ENCODE results near the gene GNAI3.

Gene GNAI3

GRCh38 chr1:109527098-109527811 is 21.2 kb upstream of the GNAI3 start:
- H3K27ac ChIP-seq (ENCODE audit: extremely low read depth, low read depth, low read length) = no peak overlapping the region
- TF ChIP-seq ZNF585B (tag by site-specific recombination; IDR thresholded peaks at IDR 0.05) (no peak), ZNF132 (tag by site-specific recombination; IDR thresholded peaks at IDR 0.05; ENCODE audit: borderline replicate concordance) (no peak), ZNF843 (tag by site-specific recombination; IDR thresholded peaks at IDR 0.05) (no peak)
- TF ChIP-seq, protein P1, sequence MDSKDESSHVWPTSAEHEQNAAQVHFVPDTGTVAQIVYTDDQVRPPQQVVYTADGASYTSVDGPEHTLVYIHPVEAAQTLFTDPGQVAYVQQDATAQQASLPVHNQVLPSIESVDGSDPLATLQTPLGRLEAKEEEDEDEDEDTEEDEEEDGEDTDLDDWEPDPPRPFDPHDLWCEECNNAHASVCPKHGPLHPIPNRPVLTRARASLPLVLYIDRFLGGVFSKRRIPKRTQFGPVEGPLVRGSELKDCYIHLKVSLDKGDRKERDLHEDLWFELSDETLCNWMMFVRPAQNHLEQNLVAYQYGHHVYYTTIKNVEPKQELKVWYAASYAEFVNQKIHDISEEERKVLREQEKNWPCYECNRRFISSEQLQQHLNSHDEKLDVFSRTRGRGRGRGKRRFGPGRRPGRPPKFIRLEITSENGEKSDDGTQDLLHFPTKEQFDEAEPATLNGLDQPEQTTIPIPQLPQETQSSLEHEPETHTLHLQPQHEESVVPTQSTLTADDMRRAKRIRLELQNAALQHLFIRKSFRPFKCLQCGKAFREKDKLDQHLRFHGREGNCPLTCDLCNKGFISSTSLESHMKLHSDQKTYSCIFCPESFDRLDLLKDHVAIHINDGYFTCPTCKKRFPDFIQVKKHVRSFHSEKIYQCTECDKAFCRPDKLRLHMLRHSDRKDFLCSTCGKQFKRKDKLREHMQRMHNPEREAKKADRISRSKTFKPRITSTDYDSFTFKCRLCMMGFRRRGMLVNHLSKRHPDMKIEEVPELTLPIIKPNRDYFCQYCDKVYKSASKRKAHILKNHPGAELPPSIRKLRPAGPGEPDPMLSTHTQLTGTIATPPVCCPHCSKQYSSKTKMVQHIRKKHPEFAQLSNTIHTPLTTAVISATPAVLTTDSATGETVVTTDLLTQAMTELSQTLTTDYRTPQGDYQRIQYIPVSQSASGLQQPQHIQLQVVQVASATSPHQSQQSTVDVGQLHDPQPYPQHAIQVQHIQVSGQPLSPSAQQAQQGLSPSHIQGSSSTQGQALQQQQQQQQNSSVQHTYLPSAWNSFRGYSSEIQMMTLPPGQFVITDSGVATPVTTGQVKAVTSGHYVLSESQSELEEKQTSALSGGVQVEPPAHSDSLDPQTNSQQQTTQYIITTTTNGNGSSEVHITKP (tag by site-specific recombination; IDR thresholded peaks at IDR 0.05) = no peak
- TF ChIP-seq, protein P2, sequence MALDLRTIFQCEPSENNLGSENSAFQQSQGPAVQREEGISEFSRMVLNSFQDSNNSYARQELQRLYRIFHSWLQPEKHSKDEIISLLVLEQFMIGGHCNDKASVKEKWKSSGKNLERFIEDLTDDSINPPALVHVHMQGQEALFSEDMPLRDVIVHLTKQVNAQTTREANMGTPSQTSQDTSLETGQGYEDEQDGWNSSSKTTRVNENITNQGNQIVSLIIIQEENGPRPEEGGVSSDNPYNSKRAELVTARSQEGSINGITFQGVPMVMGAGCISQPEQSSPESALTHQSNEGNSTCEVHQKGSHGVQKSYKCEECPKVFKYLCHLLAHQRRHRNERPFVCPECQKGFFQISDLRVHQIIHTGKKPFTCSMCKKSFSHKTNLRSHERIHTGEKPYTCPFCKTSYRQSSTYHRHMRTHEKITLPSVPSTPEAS (tag by site-specific recombination; IDR thresholded peaks at IDR 0.05) = no peak
- H3K4me3 ChIP-seq (ENCODE audit: low read depth, low read length) = no peak overlapping the region
- ChIA-PET POLR2A (no interaction called here), CTCF (interaction anchor here (20.8 kb wide), 1 partner anchor 24 kb away, joined by 1152 read pairs; the partner anchor contains the start of genes AMIGO1 and CYB561D1)
- no peaks in the 10 kb centered on the region for H3K9me3 ChIP-seq (ENCODE audit: control insufficient read depth, insufficient read depth, low read depth, low read length)
- no peaks in the 10 kb centered on the region for H3K36me3 ChIP-seq (ENCODE audit: control insufficient read depth in 2 of 2, insufficient read depth in 1 of 2, low read length in 2 of 2)
- no peaks in the 10 kb centered on the region for H3K4me1 ChIP-seq (ENCODE audit: control insufficient read depth, insufficient read depth, low read length)

GRCh38 chr1:109527846-109528695 is 20.3 kb upstream of the GNAI3 start:
- ChIA-PET CTCF (interaction anchor here (0.6 to 20.8 kb wide), 2 partner anchors 25 to 29 kb away, joined by 4 to 1152 read pairs; partner anchors contain the start of genes AMIGO1 and CYB561D1), POLR2A (interaction anchor here (1.4 kb wide), 1 partner anchor 12 kb away, joined by 3 read pairs; the partner anchor contains the start of gene GPR61)
- Histone ChIP-seq H3K27ac (ENCODE audit: extremely low read depth, low read depth, low read length) (no peak overlapping the region), H3K4me1 (ENCODE audit: control insufficient read depth, insufficient read depth, low read length) (no peaks in the 10 kb centered on the region), H3K36me3 (ENCODE audit: control insufficient read depth in 2 of 2, insufficient read depth in 1 of 2, low read length in 2 of 2) (no peaks in the 10 kb centered on the region), H3K9me3 (ENCODE audit: control insufficient read depth, insufficient read depth, low read depth, low read length) (no peaks in the 10 kb centered on the region), H3K4me3 (ENCODE audit: low read depth, low read length) (no peak overlapping the region)
- no peak for TF ChIP-seq SP7 (tag by site-specific recombination; IDR thresholded peaks at IDR 0.05)
- TF ChIP-seq, protein P3, sequence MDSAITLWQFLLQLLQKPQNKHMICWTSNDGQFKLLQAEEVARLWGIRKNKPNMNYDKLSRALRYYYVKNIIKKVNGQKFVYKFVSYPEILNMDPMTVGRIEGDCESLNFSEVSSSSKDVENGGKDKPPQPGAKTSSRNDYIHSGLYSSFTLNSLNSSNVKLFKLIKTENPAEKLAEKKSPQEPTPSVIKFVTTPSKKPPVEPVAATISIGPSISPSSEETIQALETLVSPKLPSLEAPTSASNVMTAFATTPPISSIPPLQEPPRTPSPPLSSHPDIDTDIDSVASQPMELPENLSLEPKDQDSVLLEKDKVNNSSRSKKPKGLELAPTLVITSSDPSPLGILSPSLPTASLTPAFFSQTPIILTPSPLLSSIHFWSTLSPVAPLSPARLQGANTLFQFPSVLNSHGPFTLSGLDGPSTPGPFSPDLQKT (IDR thresholded peaks at IDR 0.05; ENCODE audit: borderline replicate concordance, low read depth, low read length) = no peak
- TF ChIP-seq ZNF221 (tag by site-specific recombination; IDR thresholded peaks at IDR 0.05; ENCODE audit: borderline replicate concordance) = no peak
- no peak for TF ChIP-seq ZFHX2 (tag by site-specific recombination; conservative IDR thresholded peaks at IDR 0.05)
- no peak for TF ChIP-seq ZNF10 (tag by site-specific recombination; IDR thresholded peaks at IDR 0.05)
- TF ChIP-seq, protein P4, sequence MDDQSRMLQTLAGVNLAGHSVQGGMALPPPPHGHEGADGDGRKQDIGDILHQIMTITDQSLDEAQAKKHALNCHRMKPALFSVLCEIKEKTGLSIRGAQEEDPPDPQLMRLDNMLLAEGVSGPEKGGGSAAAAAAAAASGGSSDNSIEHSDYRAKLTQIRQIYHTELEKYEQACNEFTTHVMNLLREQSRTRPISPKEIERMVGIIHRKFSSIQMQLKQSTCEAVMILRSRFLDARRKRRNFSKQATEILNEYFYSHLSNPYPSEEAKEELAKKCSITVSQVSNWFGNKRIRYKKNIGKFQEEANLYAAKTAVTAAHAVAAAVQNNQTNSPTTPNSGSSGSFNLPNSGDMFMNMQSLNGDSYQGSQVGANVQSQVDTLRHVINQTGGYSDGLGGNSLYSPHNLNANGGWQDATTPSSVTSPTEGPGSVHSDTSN (CRISPR knock-in tag; IDR thresholded peaks at IDR 0.05) = no peak
- TF ChIP-seq, protein P5, sequence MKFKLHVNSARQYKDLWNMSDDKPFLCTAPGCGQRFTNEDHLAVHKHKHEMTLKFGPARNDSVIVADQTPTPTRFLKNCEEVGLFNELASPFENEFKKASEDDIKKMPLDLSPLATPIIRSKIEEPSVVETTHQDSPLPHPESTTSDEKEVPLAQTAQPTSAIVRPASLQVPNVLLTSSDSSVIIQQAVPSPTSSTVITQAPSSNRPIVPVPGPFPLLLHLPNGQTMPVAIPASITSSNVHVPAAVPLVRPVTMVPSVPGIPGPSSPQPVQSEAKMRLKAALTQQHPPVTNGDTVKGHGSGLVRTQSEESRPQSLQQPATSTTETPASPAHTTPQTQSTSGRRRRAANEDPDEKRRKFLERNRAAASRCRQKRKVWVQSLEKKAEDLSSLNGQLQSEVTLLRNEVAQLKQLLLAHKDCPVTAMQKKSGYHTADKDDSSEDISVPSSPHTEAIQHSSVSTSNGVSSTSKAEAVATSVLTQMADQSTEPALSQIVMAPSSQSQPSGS (tag by site-specific recombination; IDR thresholded peaks at IDR 0.05; ENCODE audit: low read depth) = no peak
- no peak for TF ChIP-seq SCRT1 (tag by site-specific recombination; IDR thresholded peaks at IDR 0.05; ENCODE audit: borderline replicate concordance)
- no peak for TF ChIP-seq ZBTB10 (tag by site-specific recombination; IDR thresholded peaks at IDR 0.05)
- TF ChIP-seq ZNF660 (tag by site-specific recombination; IDR thresholded peaks at IDR 0.05) = no peak
- no peak for TF ChIP-seq ZNF830 (tag by site-specific recombination; IDR thresholded peaks at IDR 0.05; ENCODE audit: low read depth)
